ENCODE results near the gene FHAD1.
"Not testable (repeated sequence)": the region's sequence is repeated elsewhere in the genome, so short reads cannot be mapped to it uniquely, and the experiment has no call there.

FHAD1 gene

GRCh38 chr1:15426492-15427279 lies 179.7 kb downstream of the FHAD1 start:
- Histone ChIP-seq H3K4me2 (ENCODE audit: low read length) (no peak overlapping the region), H3K4me3 (ENCODE audit: low read length) (no peak overlapping the region), H3K9me3 (ENCODE audit: control insufficient read depth, insufficient read depth, low read length) (no peaks in the 10 kb centered on the region), H4K20me1 (ENCODE audit: control insufficient read depth, insufficient read depth, low read depth, low read length) (no peaks in the 10 kb centered on the region), H3K9me2 (replicated peaks; ENCODE audit: control insufficient read depth, low read length) (no peaks in the 10 kb centered on the region), H3K79me2 (ENCODE audit: control insufficient read depth, low read length) (peaks cover 1% of the 10 kb centered on the region), H3K27me3 (ENCODE audit: control insufficient read depth, low read length) (no peaks in the 10 kb centered on the region), H3K27ac (ENCODE audit: low read depth, low read length) (no peak overlapping the region), H3F3A (ENCODE audit: control insufficient read depth, insufficient read depth) (no peaks in the 10 kb centered on the region), H3K36me3 (ENCODE audit: control insufficient read depth, low read length) (peaks cover 7% of the 10 kb centered on the region), H3K4me1 (ENCODE audit: control insufficient read depth, low read length) (no peaks in the 10 kb centered on the region)
- TF ChIP-seq EZH2phosphoT487 (IDR thresholded peaks at IDR 0.05; ENCODE audit: borderline replicate concordance, low read length) (no peak), CTCF (IDR thresholded peaks at IDR 0.05; ENCODE audit: low read depth, low read length, poor library complexity, severe bottlenecking) (no peak)

GRCh38 chr1:15427280-15427666 lies 180.2 kb downstream of the FHAD1 start:
- no peak overlapping the region for H3K4me2 ChIP-seq (ENCODE audit: low read length)

DNA sequence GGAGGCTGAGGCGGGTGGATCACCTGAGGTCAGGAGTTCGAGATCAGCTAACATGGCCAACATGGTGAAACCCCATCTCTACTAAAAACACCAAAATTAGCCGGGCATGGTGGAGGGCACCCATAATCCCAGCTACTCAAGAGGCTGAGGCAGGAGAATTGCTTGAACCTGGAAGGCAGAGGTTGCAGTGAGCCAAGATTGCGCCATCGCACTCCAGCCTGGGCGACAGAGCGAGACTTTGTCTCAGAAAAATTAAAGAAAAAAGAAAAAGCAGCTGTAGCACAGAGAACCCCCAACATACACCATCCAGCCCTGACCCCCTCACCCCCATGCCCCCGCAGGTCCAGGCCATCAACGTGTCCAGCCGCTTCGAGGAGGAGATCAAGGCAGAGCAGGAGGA lies 181.2 kb downstream of the FHAD1 start:
- not testable (repeated sequence) for H3K27ac ChIP-seq (ENCODE audit: low read depth, low read length); H3F3A ChIP-seq (ENCODE audit: control insufficient read depth, insufficient read depth); H3K27me3 ChIP-seq (ENCODE audit: control insufficient read depth, low read length); H3K79me2 ChIP-seq (ENCODE audit: control insufficient read depth, low read length); H3K9me3 ChIP-seq (ENCODE audit: control insufficient read depth, insufficient read depth, low read length); H3K4me2 ChIP-seq (ENCODE audit: low read length); H4K20me1 ChIP-seq (ENCODE audit: control insufficient read depth, insufficient read depth, low read depth, low read length); H3K36me3 ChIP-seq (ENCODE audit: control insufficient read depth, low read length); H3K4me1 ChIP-seq (ENCODE audit: control insufficient read depth, low read length); H3K4me3 ChIP-seq (ENCODE audit: low read length); H3K9me2 ChIP-seq (replicated peaks; ENCODE audit: control insufficient read depth, low read length)

More at GRCh38 chr1:15427280-15427666, 180.2 kb downstream of the FHAD1 start:
- Histone ChIP-seq H3K4me1 (ENCODE audit: control insufficient read depth, low read length) (no peaks in the 10 kb centered on the region), H3K27ac (ENCODE audit: low read depth, low read length) (no peak overlapping the region), H3F3A (ENCODE audit: control insufficient read depth, insufficient read depth) (no peaks in the 10 kb centered on the region), H3K79me2 (ENCODE audit: control insufficient read depth, low read length) (no peaks in the 10 kb centered on the region; the same call in 1 of the 2 replicates), H3K9me3 (ENCODE audit: control insufficient read depth, insufficient read depth, low read length) (no peaks in the 10 kb centered on the region), H3K9me2 (replicated peaks; ENCODE audit: control insufficient read depth, low read length) (no peaks in the 10 kb centered on the region), H4K20me1 (ENCODE audit: control insufficient read depth, insufficient read depth, low read depth, low read length) (no peaks in the 10 kb centered on the region), H3K36me3 (ENCODE audit: control insufficient read depth, low read length) (peaks cover 7% of the 10 kb centered on the region), H3K4me3 (ENCODE audit: low read length) (no peak overlapping the region), H3K27me3 (ENCODE audit: control insufficient read depth, low read length) (no peaks in the 10 kb centered on the region)
- TF ChIP-seq CTCF (IDR thresholded peaks at IDR 0.05; ENCODE audit: low read depth, low read length, poor library complexity, severe bottlenecking) (no peak), EZH2phosphoT487 (IDR thresholded peaks at IDR 0.05; ENCODE audit: borderline replicate concordance, low read length) (no peak)

DNA sequence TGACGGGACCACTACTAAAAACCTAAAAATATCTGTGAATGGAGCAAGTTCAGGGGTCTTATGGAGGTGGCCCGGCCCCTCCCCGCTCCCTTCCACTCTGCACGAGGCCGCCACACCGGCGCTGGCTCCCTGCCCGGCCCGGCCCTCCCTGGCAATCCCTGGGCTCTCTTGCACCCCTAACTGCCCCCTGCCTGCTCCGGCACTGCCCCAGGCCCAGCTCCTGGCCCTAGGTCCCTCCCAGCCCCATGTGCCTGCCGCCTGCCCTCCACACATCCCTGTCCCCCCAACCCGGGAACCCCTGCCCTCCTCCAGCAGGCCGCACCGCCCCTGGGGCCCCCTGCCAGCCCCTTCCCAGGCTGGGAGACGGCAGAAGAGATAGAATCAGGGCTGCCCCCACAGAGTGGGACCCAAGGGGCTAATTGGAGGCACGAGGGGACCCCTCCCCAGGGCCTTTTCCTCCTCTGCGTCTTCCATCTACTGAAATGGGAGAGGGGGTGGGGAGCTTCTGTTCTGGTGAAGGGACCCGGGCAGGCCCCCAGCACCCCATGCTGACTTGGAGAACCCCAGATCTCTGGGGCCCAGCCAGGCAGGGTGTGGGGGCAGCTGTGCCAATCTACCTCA lies 181.9 kb downstream of the FHAD1 start:
- H3K27ac ChIP-seq (ENCODE audit: low read depth, low read length), result no peak overlapping the region
- TF ChIP-seq EZH2phosphoT487 (IDR thresholded peaks at IDR 0.05; ENCODE audit: borderline replicate concordance, low read length) (no peak), CTCF (IDR thresholded peaks at IDR 0.05; ENCODE audit: low read depth, low read length, poor library complexity, severe bottlenecking) (no peak)
- H3K9me2 ChIP-seq (replicated peaks; ENCODE audit: control insufficient read depth, low read length), result no peaks in the 10 kb centered on the region
- no peaks in the 10 kb centered on the region for H3K4me1 ChIP-seq (ENCODE audit: control insufficient read depth, low read length)
- H3K4me2 ChIP-seq (ENCODE audit: low read length), result no peak overlapping the region
- H3K79me2 ChIP-seq (ENCODE audit: control insufficient read depth, low read length), result no peaks in the 10 kb centered on the region
- no peaks in the 10 kb centered on the region for H3K9me3 ChIP-seq (ENCODE audit: control insufficient read depth, insufficient read depth, low read length)
- no peaks in the 10 kb centered on the region for H3K27me3 ChIP-seq (ENCODE audit: control insufficient read depth, low read length)
- H4K20me1 ChIP-seq (ENCODE audit: control insufficient read depth, insufficient read depth, low read depth, low read length), result no peaks in the 10 kb centered on the region
- H3K36me3 ChIP-seq (ENCODE audit: control insufficient read depth, low read length), result peaks cover 7% of the 10 kb centered on the region
- no peak overlapping the region for H3K4me3 ChIP-seq (ENCODE audit: low read length)
- H3F3A ChIP-seq (ENCODE audit: control insufficient read depth, insufficient read depth), result no peaks in the 10 kb centered on the region
